ENCODE results near the gene LCAT.

DNA sequence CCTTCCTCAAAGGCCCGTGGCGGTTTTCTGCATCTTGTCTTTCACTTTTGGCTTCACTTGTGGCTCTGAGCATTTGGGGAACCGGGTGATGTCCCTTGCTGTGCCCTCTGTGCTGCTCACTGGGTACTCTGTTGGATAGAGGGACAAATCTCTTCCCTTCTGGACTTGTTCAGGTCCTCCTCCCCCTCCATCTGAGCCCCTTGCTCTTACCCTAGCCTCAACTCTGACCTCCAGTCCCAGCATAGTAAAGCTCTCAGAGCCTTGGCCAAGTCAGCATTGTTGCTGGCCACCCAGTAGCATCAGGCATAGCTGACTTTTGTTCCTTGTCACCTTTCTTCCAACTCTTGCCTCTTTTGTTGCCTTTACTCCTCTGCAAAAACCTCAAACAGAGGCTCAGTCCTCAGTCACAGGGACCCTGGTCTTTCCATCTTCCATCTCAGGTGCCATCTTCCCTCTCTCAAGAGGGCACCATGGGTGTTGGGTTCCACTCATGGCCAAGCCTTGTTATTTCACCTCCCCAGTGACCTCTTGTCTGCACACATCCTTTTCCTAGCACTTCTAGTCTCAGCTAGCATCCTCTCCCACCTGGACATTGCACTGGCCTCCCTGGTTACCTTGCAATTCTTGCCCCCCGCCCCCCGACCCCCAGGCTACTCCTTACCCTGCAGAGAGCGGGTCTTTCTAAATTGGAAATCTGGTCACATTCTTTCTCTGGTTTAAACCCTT is 6.9 kb downstream of the LCAT start:
- TF ChIP-seq, protein P1, sequence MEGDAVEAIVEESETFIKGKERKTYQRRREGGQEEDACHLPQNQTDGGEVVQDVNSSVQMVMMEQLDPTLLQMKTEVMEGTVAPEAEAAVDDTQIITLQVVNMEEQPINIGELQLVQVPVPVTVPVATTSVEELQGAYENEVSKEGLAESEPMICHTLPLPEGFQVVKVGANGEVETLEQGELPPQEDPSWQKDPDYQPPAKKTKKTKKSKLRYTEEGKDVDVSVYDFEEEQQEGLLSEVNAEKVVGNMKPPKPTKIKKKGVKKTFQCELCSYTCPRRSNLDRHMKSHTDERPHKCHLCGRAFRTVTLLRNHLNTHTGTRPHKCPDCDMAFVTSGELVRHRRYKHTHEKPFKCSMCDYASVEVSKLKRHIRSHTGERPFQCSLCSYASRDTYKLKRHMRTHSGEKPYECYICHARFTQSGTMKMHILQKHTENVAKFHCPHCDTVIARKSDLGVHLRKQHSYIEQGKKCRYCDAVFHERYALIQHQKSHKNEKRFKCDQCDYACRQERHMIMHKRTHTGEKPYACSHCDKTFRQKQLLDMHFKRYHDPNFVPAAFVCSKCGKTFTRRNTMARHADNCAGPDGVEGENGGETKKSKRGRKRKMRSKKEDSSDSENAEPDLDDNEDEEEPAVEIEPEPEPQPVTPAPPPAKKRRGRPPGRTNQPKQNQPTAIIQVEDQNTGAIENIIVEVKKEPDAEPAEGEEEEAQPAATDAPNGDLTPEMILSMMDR (IDR thresholded peaks at IDR 0.05): no peak
- TF ChIP-seq POLR2A (IDR thresholded peaks at IDR 0.05): no peak
